Myocyte (in vitro differentiated cells): ENCODE data around the gene CCM2L. TPM values are rescaled to one million over a fixed set of nuclear protein-coding genes. Genes with fewer than 3 reads are reported as not detected.

Experiments
- DNase-seq: peaks from one replicate; pipeline ENCODE4 v3.0.0-alpha.2; 2012; ENCODE audit warnings: low read depth
- total RNA-seq: library from RNA; depleted of rRNA; stranded (reverse); fragments of >200 nt; gene quantifications from 2 replicates; pipeline ENCODE4 v1.2.3, GENCODE V29; 2014

Gene CCM2L
- total RNA-seq, 1 donor from 2014 or later = not detected

- DNase-seq = no peak
These were observed 18.2 kb upstream of the CCM2L start for GRCh38 chr20:31992086-31992485.

DNA sequence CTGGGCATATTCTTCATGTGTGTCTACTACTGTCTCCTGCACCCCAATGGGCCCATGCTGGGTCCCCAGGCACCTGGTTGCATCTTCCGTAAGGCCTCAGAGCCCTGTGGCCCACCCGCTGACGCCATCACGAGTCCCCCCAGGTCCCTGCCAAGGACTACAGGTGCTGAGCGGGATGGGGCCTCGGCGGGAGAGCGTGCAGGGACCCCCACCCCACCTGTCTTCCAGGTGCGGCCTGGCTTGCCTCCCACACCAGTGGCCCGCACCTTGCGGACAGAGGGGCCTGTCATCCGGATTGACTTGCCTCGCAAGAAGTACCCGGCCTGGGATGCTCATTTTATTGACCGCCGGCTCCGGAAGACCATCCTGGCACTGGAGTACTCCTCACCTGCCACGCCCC, 13.2 kb upstream of the CCM2L start:
- no peak for DNase-seq

DNA sequence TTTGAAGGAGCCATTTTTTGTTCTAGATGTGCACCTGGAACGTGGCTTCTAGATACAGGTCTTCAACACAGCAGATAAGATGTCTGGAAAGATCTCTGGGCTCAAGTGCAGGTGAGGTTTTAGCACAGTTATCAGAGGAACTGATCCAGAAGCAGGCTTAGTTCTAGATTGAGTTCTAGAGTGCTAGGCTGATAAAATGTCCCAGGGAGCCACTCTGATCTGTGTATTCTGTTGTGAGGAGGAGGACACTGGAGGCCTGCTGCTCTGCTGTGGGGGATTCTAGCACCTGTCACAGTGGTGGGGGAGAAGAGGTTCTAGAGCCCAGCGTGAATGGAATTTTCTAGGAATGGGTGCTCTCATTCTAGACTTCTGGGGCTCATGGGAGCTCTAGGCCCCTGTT, 12.0 kb upstream of the CCM2L start:
- DNase-seq = no peak

- DNase-seq = no peak
These were observed 6.9 kb upstream of the CCM2L start for GRCh38 chr20:32003325-32003724.

DNA sequence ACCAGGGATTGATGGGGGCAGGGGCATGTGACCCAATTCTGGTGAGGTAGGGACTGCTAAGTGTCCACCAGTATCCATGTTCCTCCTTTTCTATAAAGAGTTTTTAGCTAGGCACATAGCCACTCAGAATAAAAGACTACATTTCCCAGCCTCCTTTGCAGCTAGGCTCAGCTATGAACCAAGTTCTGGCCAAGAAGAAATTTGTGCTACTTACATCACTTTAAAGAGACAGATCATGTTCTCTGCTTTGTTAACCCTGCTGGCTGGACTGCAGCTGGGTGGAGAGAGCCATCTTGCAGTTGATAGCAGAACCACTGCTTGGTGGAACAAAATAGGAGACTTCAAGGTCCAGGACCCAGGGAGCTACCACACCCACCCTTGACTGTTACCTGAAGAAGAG, 5.3 kb upstream of the CCM2L start:
- no peak for DNase-seq

GRCh38 chr20:32006053-32006452, 4.2 kb upstream of the CCM2L start:
- DNase-seq = no peak

- no peak for DNase-seq
These were observed 3.1 kb upstream of the CCM2L start for GRCh38 chr20:32006841-32007786.

DNA sequence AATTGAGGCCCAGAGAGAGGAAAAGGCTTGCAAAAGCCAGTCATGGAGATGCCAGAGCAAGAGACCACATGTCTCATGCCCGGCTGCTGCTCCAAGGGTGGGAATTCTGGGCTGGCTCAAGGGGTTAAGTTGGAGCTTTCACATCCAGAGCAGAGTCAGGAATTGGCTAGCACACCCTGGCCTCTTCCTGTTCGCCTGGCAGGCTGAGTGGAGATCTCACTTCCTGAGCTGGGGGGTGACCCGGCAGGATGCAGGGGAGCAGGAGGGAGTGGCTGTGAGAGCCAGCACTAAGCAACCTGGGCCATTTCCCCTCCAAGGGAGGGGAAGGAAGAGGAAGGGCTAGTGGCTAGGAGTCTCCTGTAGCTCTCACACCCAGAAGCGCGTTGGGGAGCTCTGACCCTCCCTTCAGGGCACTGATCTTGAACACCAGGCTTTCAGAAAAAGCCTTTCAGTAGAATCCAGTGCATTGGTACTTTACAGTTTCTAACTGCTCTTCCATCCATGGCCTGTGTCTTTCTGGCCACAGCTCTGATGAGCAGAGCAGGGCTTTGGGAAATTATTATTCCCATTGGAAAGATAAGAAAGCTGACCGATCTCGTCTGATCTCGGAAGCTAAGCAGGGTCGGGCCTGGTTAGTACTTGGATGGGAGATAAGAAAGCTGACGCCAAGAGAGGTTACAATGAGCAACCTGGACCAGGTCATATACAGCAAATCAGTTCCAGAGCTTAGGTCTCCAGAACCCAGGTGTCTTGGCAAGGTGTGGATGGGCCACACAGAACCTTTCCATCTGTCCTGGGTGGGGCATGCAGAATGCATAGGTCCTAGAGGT, 2.2 kb upstream of the CCM2L start:
- no peak for DNase-seq

DNA sequence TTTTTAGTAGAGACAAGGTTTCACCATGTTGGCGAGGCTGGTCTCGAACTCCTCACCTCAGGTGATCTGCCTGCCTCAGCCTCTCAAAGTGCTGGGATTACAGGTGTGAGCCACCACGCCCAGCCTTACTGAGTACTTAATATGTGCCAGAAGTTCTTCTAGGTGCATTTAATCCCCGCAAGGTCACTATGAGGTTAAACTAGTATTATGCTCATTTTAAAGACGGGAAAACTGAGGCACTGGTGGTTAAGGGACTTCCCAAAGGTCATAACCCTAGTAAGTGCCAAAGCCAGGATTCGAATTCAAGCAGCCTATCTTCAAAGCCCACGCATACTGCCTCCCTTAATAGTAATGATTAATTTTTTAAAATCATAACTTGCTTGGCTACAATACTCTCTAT, 674 bp upstream of the CCM2L start:
- no peak for DNase-seq

- DNase-seq = no peak
These were observed 428 bp downstream of the CCM2L start for GRCh38 chr20:32010666-32011065.

DNA sequence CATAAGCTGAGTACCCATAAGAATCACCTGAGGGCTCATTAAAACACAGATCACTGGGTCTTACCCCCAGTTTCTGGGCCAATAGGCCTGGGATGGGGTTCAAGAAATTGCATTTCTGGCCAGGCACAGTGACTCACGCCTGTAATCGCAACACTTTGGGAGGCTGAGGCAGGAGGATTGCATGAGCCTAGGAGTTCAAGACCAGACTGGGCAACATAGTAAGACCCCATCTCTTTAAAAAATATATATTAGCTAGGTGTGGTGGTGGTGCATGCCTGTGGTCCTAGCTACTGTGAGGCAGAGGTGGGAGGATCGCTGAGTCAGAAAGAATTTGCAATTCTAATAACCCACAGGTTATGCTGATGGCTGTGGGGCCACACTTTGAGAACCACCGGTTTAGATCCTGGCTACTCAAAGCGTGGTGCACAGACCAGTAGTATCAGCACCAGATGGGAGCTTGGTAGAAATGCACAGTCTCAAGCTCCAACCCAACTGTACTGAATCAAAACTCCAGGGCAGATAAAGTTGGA, 2.0 kb downstream of the CCM2L start:
- DNase-seq = no peak

DNA sequence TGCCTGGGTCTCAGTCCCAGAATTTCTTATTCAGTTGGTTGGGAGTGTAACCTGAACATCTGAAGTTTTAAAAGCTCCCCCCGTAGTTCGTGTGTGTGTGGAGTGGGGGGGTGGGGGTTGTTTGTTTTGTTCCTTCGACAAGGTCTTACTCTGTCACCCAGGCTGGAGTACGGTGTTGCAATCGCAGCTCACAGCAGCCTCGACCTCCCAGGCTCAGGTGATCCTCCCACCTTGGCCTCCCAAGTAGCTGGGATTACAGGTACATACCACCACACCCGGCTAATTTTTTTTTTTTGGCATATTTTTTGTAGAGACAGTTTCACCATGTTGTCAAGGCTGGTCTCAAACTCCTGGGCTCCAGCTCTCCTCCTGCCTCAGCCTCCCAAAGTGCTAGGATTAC, 3.1 kb downstream of the CCM2L start:
- DNase-seq = no peak

DNA sequence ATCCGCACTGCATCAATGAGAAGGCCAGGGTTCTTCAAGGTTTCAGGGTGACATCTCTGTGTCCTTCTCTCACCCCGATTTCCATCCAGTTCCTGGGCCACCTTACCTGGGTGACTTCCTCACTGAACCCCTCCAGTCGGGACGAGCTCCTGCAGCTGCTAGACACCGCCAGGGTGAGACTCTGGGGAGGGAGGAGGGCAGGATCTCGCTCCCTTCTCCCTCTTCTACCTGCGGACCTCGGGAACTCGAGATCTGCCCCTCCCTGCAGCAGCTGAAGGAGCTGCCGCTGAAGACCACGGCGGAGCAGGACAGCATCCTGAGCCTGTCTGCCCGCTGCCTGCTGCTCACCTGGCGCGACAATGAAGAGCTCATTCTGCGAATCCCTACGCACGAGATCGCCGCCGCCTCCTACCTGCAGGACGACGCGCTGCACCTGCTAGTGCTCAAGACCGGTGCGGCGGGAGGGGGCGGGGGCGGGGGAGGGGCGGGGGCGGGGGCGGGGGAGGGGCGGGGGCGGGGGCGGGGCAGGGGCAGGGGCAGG, 7.5 kb downstream of the CCM2L start:
- no peak for DNase-seq

DNA sequence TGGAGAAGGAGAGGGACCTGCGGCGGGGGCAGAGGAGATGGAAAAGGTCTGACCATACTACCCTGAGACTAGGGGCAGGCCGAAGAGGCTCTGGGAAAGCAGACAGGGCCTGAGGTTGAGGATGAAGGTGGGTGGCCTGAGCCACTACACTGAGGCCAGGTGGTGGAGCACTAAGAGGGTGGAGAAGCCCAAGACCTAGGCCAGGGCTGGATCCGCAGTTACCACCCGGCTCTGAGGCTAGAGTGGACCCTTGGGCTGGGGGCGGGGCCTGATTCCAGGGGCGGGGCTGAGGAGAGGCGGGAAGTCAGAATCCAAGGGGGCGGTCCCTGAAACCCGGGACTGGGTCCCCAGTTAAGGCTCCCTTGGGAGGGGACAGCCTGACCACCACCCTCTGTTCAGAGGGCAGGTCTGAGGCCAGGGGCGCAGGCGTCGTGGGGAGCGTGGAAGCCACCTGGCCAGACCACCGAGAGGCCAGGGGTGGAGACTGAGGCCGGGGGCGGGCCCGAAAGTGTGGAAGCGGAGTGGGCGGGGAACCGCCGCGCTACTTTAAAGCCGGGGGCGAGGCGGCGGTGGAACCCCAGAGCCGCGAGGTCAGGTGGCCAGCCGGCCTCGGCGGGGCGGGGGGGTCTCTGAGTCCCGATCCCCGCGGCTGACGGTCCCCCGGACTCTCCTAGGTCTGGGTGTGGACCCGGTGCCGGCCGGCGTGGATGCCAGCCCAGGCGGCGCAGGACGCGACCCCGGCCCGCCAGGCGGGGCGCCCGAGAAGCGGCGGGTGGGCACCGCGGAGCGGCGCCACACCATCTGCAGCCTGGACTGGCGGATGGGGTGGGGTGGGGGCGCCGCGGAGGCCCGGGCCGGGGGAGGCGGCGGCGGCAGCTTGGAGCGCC, 8.3 kb downstream of the CCM2L start:
- DNase-seq = no peak

GRCh38 chr20:32019156-32019510, 8.9 kb downstream of the CCM2L start:
- DNase-seq = peak; percentile 15

DNA sequence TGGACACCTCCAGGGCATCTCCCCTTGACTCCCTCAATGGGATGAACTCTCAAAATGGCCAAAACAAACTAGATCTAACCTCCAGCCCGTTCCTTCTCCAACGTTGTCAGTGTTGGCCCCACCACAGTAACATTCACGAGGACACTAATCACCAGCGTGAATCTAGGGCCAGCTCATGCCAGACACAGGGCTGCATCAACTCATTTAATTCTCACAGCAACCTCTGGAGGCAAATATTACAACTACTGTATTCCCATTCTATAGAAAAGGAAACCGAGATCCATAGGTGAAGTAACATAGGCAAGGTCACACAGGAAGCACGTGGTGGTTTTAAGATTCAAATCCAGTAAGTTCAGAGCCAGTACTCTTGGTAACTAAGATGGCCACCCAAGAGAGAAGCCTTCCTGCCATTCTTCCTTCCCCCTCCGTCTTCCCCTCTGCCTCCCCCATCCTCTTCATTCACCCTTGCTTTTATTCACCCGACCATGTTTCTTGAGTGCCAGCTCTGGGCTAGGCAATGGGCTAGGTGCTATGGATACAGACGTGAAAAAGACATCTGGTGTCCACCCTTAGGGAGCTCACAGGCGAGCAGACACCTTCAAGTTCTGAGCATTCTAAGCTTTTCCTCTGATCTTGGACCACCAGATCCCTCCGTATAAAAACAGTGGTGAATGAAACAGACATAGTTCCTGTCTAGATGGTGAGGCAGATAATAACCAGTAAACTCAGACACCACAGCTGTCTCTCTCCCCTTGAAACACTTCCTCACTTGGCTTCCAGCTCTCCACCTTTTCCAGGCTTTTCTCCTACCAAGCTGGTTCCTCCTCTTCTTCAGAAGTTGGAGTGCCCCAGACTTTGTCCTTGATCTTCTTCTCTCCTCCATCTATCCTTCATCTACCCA, 9.6 kb downstream of the CCM2L start:
- no peak for DNase-seq

DNA sequence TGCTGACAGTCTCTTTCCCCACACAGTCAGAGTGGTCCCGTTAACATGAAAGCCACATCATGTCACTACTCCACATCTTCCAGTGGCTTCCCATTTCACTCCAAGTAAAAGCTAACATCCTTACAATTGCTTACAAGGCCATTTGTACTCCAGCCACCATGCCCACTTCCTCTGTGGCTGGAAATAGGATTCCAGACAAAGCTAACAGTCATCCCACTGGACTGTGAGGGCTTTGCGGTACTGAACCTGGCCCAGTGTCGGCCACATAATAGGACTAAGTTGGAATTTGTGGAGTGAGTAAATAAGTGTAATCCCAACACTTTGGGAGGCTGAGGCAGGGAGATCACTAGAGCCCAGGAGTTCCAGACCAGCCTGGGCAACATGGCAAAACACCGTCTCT, 10.9 kb downstream of the CCM2L start:
- peak; percentile 56 for DNase-seq

DNA sequence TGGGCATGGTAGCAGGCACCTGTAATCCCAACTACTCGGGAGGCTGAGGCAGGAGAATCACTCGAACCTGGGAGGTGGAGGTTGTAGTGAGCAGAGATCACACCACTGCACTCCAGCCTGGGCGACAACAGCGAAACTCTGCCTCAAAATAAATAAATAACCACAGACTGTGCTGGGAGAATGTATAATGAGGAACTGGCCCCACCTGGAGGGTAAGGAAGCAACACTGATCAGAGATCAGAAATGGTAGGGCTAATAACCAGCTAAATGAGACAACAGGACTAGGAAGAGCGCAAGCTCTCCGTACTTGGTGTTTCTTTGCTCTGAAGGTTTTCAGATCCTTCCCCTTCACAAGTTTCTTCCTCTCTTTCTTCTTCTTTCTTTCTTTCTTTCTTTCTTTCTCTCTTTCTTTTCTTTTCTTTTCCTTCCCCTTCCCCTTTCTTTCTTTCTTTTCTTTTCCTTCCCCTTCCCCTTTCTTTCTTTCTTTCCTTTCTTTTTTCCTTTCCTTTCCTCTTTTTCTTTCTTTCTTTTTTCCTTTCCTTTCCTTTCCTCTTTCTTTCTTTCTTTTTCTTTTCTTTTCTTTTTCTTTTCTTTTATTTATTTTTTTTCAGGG, 14.6 kb downstream of the CCM2L start:
- no peak for DNase-seq

- DNase-seq = no peak
These were observed 17.4 kb downstream of the CCM2L start for GRCh38 chr20:32027643-32028042.
